ENCODE results near the gene GNGT2.

GNGT2 gene

DNA sequence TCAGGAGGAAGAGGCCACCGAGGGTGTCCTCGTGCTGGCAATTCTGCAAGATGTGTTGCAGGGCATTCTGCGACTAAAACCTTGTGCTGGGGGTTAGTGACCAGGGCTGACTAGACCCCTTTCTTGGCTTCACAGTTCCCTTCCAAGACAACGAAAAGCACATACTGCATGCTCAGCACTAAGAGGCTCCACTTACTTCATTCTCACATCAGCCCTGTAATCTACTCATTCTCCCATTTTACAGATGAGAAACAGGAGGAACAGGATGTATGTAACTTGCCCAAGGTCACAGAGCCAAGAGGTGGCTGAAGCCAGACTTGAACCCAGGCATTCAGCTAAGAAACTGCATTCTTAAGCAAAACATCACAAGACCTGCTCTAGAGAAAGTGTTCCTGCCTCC is 25.5 kb upstream of the GNGT2 start:
- TF ChIP-seq EZH2phosphoT487 (IDR thresholded peaks at IDR 0.05; ENCODE audit: borderline replicate concordance) (no peak), CTCF (conservative IDR thresholded peaks at IDR 0.05; ENCODE audit: low read length) (no peak)
- Histone ChIP-seq H3K4me1 (ENCODE audit: insufficient read depth, low read length, poor library complexity, severe bottlenecking) (peaks cover 5% of the 10 kb centered on the region), H3K27me3 (ENCODE audit: insufficient read depth, low read length, poor library complexity, severe bottlenecking) (no peaks in the 10 kb centered on the region), H3K4me3 (ENCODE audit: low read length, poor library complexity, severe bottlenecking) (no peak overlapping the region), H3K9me3 (ENCODE audit: insufficient read depth, low read depth, low read length) (no peaks in the 10 kb centered on the region), H3F3A (ENCODE audit: low read depth) (no peaks in the 10 kb centered on the region), H2AFZ (ENCODE audit: low read length) (no peak overlapping the region), H3K9me2 (replicated peaks; ENCODE audit: low read depth, low read length) (no peaks in the 10 kb centered on the region), H3K9ac (ENCODE audit: low read depth, low read length, poor library complexity, severe bottlenecking) (no peak overlapping the region), H3K79me2 (ENCODE audit: insufficient read depth, low read length) (no peaks in the 10 kb centered on the region), H3K4me2 (ENCODE audit: low read depth, low read length, poor library complexity, severe bottlenecking) (no peak overlapping the region), H4K20me1 (ENCODE audit: insufficient read depth, low read length, poor library complexity, severe bottlenecking) (no peaks in the 10 kb centered on the region), H3K36me3 (ENCODE audit: insufficient read depth, low read length) (no peaks in the 10 kb centered on the region)

DNA sequence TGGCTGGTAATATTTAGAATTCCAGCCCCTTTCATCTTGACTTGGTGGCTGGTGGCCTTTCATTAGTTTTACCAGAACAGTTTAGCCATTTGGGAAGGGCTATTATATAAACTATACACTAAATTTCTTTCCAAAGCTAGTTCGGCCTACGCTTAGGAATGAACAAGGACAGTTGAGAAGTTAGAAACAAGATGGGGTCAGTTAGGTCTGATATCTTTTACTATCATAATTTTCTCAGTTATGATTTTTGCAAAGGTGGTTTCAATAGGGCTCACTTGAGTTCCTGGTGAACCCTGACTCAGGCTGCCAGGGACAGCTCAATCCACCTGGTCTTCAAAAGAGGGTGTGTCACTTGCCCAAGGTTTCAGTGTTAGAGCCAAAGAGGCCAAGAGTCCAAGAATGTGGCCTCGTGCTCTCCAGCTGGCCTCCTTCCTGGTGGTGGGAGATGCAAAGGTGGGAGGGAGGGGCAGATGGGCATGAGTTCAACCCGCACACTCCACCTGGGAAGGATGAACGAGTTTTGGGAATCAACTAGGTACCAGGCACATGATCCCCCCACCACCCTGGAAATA is 24.2 kb upstream of the GNGT2 start:
- H3K36me3 ChIP-seq (ENCODE audit: insufficient read depth, low read length): no peaks in the 10 kb centered on the region
- H3F3A ChIP-seq (ENCODE audit: low read depth): no peaks in the 10 kb centered on the region
- H3K4me2 ChIP-seq (ENCODE audit: low read depth, low read length, poor library complexity, severe bottlenecking): no peak overlapping the region
- H3K4me1 ChIP-seq (ENCODE audit: insufficient read depth, low read length, poor library complexity, severe bottlenecking): peaks cover 8% of the 10 kb centered on the region
- TF ChIP-seq CTCF (conservative IDR thresholded peaks at IDR 0.05; ENCODE audit: low read length): no peak
- no peak for TF ChIP-seq EZH2phosphoT487 (IDR thresholded peaks at IDR 0.05; ENCODE audit: borderline replicate concordance)
- H3K27me3 ChIP-seq (ENCODE audit: insufficient read depth, low read length, poor library complexity, severe bottlenecking): no peaks in the 10 kb centered on the region
- no peaks in the 10 kb centered on the region for H4K20me1 ChIP-seq (ENCODE audit: insufficient read depth, low read length, poor library complexity, severe bottlenecking)
- no peaks in the 10 kb centered on the region for H3K79me2 ChIP-seq (ENCODE audit: insufficient read depth, low read length)
- H3K9me2 ChIP-seq (replicated peaks; ENCODE audit: low read depth, low read length): no peaks in the 10 kb centered on the region
- no peak overlapping the region for H3K4me3 ChIP-seq (ENCODE audit: low read length, poor library complexity, severe bottlenecking)
- H2AFZ ChIP-seq (ENCODE audit: low read length): no peak overlapping the region
- no peaks in the 10 kb centered on the region for H3K9me3 ChIP-seq (ENCODE audit: insufficient read depth, low read depth, low read length)
- H3K9ac ChIP-seq (ENCODE audit: low read depth, low read length, poor library complexity, severe bottlenecking): no peak overlapping the region

- Histone ChIP-seq H3K4me1 (ENCODE audit: insufficient read depth, low read length, poor library complexity, severe bottlenecking) (peaks cover 8% of the 10 kb centered on the region), H3K27me3 (ENCODE audit: insufficient read depth, low read length, poor library complexity, severe bottlenecking) (no peaks in the 10 kb centered on the region), H3K4me3 (ENCODE audit: low read length, poor library complexity, severe bottlenecking) (peak overlapping the region; percentile 73), H3K4me2 (ENCODE audit: low read depth, low read length, poor library complexity, severe bottlenecking) (peak overlapping the region; percentile 86), H3K36me3 (ENCODE audit: insufficient read depth, low read length) (no peaks in the 10 kb centered on the region), H3K9me2 (replicated peaks; ENCODE audit: low read depth, low read length) (no peaks in the 10 kb centered on the region), H3F3A (ENCODE audit: low read depth) (no peaks in the 10 kb centered on the region), H3K9me3 (ENCODE audit: insufficient read depth, low read depth, low read length) (no peaks in the 10 kb centered on the region), H3K9ac (ENCODE audit: low read depth, low read length, poor library complexity, severe bottlenecking) (no peak overlapping the region), H3K79me2 (ENCODE audit: insufficient read depth, low read length) (no peaks in the 10 kb centered on the region), H2AFZ (ENCODE audit: low read length) (peak overlapping the region; percentile 77; the same call in 1 of the 2 replicates), H4K20me1 (ENCODE audit: insufficient read depth, low read length, poor library complexity, severe bottlenecking) (no peaks in the 10 kb centered on the region)
- no peak for TF ChIP-seq CTCF (conservative IDR thresholded peaks at IDR 0.05; ENCODE audit: low read length)
- TF ChIP-seq EZH2phosphoT487 (IDR thresholded peaks at IDR 0.05; ENCODE audit: borderline replicate concordance): no peak
These were observed 21.2 kb upstream of the GNGT2 start for GRCh38 chr17:49231563-49231894.

Measured in Loucy (cell line).